ENCODE measurements around the gene MAFF.

DNA sequence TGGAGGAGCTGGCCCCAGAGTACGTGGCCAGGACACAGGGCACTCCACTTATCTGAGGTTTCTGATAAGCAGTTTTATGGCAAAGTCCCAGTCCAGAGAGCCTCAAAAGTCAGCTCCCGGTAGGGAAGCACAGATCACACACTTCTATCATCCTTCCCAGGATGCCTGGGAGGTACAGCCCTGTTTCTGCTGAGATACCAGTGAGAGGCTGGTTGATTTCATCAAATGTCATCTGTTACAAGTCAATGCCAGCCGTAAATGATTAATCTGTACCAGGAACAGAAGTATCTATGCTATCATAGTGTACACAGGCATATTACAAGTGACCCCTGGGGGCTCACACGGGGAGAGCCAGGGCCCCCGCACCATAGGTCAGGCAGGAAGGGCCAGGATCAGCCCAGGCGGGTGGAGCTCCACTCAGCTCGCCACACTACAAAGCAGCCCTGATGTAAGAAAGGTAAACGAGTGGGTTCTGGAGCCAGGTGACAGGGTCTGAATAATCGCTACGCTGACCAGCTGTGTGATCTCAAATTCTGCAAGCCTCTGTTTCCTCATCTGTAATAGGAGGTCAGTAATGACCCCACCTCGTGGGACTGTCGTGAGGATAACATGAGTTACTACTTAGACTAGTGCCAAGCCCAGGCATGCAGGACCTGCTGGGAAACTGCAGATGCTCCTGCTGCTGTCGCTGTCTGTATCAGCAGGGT lies 37.8 kb upstream of the MAFF start:
- TF ChIP-seq GATA2 (IDR thresholded peaks at IDR 0.05; ENCODE audit: low read depth, low read length) (peak; percentile 74), GATA3 (IDR thresholded peaks at IDR 0.05; ENCODE audit: low read depth, low read length) (no peak)
